Uterus (tissue), 2 donors: ENCODE measurements around the gene SLC4A1.

Source experiments
- CTCF ChIP-seq, 4 experiments: fragments of 200-600 bp in 2 of 4; fragments of 450-650 bp in 2 of 4; sonication (generic) in 2 of 4; IDR thresholded peaks; one replicate each; pipeline ENCODE4 v1.5.1; 2016 to 2019; ENCODE audit warnings: antibody characterized with exemption in 4 of 4, mild to moderate bottlenecking in 2 of 4, moderate library complexity in 1 of 4
- POLR2A ChIP-seq, 2 donors: fragments of 450-650 bp; IDR thresholded peaks; one replicate each; pipeline ENCODE4 v1.6.1; 2016; ENCODE audit warnings: antibody characterized with exemption in 2 of 2, mild to moderate bottlenecking in 1 of 2, moderate library complexity in 1 of 2

GRCh38 chr17:44315760-44316731 is 48.1 kb upstream of the SLC4A1 start:
- TF ChIP-seq CTCF (IDR thresholded peaks at IDR 0.05) (no peak), POLR2A (IDR thresholded peaks at IDR 0.05) (no peak)
